ENCODE measurements around the gene ENTPD2.

ENTPD2 gene

DNA sequence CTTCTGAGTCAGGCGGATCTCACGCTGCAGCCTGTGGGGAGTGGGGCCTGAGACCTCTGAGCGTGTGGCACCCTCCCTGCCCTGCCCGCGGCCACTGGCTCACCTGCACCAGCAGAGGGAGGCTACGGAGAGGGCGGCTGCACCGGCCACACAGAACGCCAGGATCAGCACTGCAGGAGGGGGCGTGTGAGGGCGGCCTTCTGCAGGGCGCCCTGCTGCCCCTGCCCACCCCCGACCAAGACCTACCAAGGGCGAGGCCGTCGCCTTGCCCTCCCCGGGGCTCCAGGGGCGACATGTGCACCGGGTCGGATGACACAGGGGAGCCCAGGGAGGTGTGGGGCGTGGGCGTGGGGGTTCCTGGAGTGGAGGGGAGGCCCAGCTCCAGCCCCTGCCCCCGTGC is 13.3 kb downstream of the ENTPD2 start:
- no peak overlapping the region for H3K4me3 ChIP-seq (ENCODE audit: low read depth, low read length)
- TF ChIP-seq CTCF (IDR thresholded peaks at IDR 0.05; ENCODE audit: low read depth, low read length, missing control alignments): no peak
- no peak for DNase-seq (ENCODE audit: low read depth)

- H3K4me3 ChIP-seq (ENCODE audit: low read depth, low read length): no peak overlapping the region
- no peak for DNase-seq (ENCODE audit: low read depth)
- TF ChIP-seq CTCF (IDR thresholded peaks at IDR 0.05; ENCODE audit: low read depth, low read length, missing control alignments): no peak
Observed at GRCh38 chr9:137039611-137040366, 14.1 kb downstream of the ENTPD2 start.

GRCh38 chr9:137038916-137039315 is 14.9 kb downstream of the ENTPD2 start:
- no peak for TF ChIP-seq CTCF (IDR thresholded peaks at IDR 0.05; ENCODE audit: low read depth, low read length, missing control alignments)

DNA sequence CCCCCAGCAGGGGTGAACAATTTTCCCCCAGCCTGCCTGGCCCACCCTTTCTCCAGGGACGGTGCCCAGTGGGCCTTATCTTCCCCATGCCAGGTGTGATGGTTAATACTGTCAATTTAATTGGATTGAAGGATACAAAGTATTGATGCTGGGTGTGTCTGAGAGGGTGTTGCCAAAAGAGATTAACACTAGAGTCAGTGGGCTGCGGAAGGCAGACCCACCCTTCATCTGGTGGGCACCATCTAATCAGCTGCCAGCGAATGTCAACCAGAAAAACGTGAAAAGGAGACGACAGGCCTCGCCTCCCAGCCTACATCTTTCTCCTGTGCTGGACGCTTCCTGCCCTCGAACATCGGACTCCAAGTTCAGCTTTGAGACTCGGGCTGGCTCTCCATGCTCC is 16.4 kb downstream of the ENTPD2 start:
- no peak for TF ChIP-seq CTCF (IDR thresholded peaks at IDR 0.05; ENCODE audit: low read depth, low read length, missing control alignments)
- no peak overlapping the region for H3K4me3 ChIP-seq (ENCODE audit: low read depth, low read length)
- DNase-seq (ENCODE audit: low read depth): no peak

More at GRCh38 chr9:137038916-137039315, 14.9 kb downstream of the ENTPD2 start:
- H3K4me3 ChIP-seq (ENCODE audit: low read depth, low read length): no peak overlapping the region
- no peak for DNase-seq (ENCODE audit: low read depth)

DNA sequence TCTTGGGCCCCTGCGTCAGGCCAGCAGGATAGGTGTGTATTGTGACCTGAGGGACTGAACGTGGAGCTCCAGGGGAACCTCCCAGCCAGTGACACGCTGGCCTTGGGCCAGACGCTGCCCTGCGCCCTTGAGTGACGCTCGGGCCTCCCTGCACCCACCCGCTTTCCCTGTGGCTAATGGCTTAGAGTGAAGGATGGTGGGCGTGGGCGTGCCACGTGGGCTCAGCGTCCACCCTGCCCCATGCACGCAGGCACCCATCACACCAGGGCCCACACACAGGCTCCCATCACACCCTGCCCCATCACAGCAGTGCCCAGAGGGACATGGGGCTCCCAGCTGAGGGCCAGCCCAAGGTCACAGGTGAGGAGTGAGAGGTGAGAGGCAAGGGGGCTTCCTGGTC is 16.8 kb downstream of the ENTPD2 start:
- DNase-seq (ENCODE audit: low read depth): no peak
- H3K4me3 ChIP-seq (ENCODE audit: low read depth, low read length): no peak overlapping the region
- no peak for TF ChIP-seq CTCF (IDR thresholded peaks at IDR 0.05; ENCODE audit: low read depth, low read length, missing control alignments)

- no peak overlapping the region for H3K4me3 ChIP-seq (ENCODE audit: low read depth, low read length)
- no peak for DNase-seq (ENCODE audit: low read depth)
- no peak for TF ChIP-seq CTCF (IDR thresholded peaks at IDR 0.05; ENCODE audit: low read depth, low read length, missing control alignments)
Observed at GRCh38 chr9:137035937-137036336, 17.9 kb downstream of the ENTPD2 start.

- DNase-seq (ENCODE audit: low read depth): no peak
- no peak for TF ChIP-seq CTCF (IDR thresholded peaks at IDR 0.05; ENCODE audit: low read depth, low read length, missing control alignments)
- H3K4me3 ChIP-seq (ENCODE audit: low read depth, low read length): no peak overlapping the region
Observed at GRCh38 chr9:137035507-137035834, 18.4 kb downstream of the ENTPD2 start.

Data from GM12864 (cell line).